Activated CD4-positive, alpha-beta T cell treated with anti-CD3 and anti-CD28 coated beads for 24 hours (primary cell): ENCODE measurements around the gene PLEKHH2.
"Not testable (repeated sequence)": the region's sequence is repeated elsewhere in the genome, so short reads cannot be mapped to it uniquely, and the experiment has no call there.

Source experiments
- DNase-seq, 2 donors: peaks; one replicate each; pipeline ENCODE4 v3.0.0-alpha.2; 2020; ENCODE audit warnings: low read depth in 2 of 2

The PLEKHH2 gene

GRCh38 chr2:43637030-43637803 lies at the start of gene PLEKHH2:
Gene PLEKHH2, plus strand, starts transcription at chr2:43637260. Its CDS starts 7,414 bp downstream, at chr2:43644674.
- DNase-seq: peak; percentile 87 to 92

- DNase-seq: no peak
These were observed 44.6 kb upstream of the PLEKHH2 start for GRCh38 chr2:43592443-43592842.

GRCh38 chr2:43593254-43593653 lies 43.8 kb upstream of the PLEKHH2 start:
- no peak for DNase-seq

- DNase-seq: no peak
These were observed 42.2 kb upstream of the PLEKHH2 start for GRCh38 chr2:43594875-43595274.

DNA sequence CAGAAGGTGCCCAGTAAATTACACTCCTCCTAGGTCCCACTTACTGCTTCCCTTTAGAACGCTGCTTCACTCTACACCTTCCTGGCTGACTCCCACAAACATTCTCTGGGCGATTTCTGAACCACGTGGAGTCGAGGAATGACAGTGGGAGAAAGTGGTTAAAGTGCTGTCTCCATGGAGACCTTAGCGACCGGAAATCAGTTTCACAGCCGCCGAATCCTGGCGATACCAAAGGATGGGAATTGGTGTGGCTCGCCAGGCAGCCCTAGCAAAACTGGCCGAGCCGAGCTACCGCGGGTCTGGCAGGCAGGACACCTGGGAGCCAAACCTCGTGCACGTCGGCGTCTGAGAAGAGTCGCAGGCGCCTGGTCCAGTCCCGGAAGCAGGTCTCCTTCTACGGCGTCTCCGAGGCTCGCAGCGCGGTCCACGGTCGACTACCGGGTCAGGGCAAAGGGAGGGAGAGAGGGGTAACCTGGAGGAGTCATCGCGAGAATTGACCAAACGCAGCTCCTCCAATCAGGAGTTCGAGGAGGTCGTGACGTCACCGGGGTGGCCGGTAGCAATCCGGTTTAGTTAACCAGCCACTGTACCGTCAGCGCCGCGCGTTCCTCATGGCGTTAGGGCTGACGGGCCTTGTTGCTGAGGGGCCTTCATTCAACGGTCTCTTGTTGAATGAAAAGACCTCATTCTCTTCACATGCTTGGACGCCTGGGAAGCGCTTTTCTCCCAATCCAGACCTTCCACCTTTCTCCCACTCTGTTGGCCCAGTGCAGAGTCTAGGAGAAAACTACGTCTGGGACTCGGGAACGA lies 41.3 kb upstream of the PLEKHH2 start, which contains the start of gene THADA:
THADA (minus strand) TSS at position 436 of the 810 bp plus-strand sequence. CDS start 3,646 bp downstream, outside the sequence.
- peak; percentile 97 to 98 for DNase-seq

DNA sequence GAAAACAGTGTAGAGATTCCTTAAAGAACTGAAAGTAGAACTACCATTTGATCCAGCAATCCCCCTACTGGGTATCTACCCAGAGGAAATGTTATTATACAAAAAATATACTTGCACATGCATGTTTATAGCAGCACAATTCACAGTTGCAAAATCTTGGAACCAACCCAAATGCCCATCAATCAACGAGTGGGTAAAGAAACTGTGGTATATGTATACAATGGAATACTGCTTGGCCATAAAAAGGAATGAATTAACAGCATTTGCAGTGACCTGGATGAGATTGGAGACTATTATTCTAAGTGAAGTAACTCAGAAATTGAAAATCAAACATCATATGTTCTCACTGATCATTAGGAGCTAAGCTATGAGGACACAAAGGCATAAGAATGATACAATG lies 36.5 kb upstream of the PLEKHH2 start:
- not testable (repeated sequence) for DNase-seq

DNA sequence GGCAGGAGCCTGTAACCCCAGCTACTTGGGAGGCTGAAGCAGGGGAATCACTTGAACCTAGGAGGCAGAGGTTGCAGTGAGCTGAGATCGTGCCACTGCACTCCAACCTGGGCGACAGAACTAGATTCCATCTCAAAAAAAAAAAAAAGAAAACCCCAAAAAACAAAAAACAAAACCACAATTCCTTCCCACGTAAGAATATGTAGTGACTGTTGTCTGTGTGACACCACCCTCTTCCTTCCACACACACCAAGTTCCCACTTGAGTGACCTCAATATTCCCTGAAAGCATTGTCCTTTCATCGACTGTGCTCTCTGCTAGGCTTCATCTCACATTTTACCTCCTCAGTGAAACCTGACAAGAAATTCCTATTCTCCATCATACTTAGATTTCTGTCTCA lies 32.4 kb upstream of the PLEKHH2 start:
- no peak for DNase-seq

DNA sequence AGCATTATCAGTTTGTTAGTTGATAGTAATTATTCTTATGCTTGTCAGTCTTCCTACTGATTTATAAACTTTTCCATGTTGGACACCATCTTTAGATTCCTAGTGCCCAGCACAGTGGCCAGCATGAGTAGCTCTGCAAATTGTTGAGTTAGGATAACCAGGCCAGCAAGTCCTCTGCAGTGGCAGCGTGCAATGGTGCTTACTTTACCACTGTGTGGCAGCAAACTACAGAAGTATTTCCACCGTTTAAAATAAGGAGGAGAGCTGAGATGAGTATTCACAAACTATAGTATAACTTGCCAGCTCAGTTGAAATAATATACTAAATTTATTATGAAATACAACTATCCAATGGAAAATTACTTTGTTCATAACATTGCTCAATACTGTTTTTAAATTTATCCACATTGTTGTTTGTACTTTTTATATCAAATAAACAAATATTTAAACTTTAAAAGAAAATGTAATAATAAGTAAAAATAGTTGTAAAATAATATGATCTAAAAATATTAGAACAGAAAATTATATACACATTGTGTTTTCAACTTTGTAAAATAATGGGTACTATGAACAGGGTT lies 31.9 kb upstream of the PLEKHH2 start:
- no peak for DNase-seq

DNA sequence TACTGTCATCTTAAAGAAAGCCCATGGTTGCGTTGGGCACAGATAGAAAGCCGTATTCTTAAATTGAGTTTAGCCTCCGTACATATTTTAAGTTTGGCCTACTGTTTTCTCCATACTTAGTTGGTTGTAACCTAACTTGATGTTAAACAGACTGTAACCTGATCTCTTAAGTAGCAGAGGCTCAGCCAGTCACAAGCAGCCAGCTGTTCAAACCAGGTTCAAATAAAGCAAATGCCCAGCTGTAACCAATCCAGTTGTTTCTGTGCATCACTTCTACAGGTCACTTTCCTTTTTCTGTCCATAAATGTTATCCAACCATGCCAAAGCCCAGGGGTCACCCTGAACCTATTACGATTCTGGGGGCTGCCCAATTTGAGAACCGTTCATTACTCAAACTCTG lies 31.2 kb upstream of the PLEKHH2 start:
- no peak for DNase-seq

DNA sequence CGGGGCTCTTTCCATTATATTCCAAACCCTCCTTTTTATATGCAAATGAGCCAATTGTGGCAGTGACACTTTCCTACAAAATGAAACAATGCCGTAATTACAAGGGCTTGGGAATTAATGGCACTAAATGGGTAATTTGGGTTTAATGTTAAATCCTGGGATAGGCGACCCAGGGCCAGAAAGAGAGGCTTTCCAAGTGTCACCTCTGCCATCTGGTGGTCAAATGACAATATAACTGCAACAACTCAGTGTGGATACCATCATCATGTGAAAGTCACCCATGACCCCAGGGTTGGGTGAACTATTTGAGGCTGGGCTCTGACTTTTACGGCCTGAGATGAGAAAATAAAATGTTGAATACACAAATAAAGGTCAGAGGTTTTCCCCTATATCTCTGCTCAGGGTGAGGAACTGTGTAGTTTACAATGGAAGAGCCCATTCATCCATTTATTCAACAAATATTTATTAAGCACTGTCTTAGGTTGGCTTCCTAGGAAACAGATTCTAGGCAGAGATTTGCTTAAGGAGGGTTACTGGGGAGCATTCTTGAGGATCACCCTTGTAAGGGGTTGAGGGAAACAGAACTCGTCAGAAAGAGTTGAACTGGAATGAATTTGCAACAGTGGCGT lies 27.7 kb upstream of the PLEKHH2 start:
- DNase-seq: peak in 1 of 2 donors; percentile 8

DNA sequence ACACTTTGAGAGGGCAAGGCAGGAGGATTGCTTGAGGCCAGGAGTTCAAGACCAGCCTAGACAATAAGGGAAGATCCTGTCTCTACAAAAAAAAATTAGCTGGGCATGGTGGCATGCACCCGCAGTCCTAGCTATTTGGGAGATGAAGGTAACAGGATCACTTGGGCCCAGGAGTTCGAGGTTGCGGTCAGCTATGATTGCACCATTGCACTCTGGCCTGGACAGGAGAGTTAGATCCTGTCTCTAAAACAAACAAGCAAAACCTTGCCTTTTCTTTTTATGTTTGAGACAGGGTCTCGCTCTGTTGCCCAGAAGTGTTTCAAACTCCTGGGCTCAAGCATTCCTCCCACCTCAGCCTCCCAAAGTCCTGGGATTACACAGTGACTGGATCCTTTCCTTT lies 26.7 kb upstream of the PLEKHH2 start:
- no peak for DNase-seq

- DNase-seq: peak; percentile 64 to 66
These were observed 24.8 kb upstream of the PLEKHH2 start for GRCh38 chr2:43611987-43612894.

DNA sequence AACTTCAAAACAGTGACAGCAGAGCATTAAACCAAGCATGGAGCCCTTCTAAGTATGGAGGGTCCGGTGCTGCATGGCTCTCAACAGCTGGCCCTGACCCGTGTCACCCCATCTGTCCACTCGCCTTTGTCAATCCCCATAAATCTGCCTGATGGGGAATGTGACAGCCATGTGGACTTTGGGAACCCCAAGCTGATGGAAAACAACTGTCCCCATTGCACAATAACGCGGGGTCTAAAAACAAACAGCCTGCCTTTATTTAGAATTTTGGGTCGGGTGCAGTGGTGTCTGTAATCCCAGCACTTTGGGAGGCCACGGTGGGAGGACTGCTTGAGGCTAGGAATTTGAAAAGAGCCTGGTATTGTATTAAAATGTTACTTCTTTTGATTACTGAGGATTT lies 24.1 kb upstream of the PLEKHH2 start:
- DNase-seq: no peak

DNA sequence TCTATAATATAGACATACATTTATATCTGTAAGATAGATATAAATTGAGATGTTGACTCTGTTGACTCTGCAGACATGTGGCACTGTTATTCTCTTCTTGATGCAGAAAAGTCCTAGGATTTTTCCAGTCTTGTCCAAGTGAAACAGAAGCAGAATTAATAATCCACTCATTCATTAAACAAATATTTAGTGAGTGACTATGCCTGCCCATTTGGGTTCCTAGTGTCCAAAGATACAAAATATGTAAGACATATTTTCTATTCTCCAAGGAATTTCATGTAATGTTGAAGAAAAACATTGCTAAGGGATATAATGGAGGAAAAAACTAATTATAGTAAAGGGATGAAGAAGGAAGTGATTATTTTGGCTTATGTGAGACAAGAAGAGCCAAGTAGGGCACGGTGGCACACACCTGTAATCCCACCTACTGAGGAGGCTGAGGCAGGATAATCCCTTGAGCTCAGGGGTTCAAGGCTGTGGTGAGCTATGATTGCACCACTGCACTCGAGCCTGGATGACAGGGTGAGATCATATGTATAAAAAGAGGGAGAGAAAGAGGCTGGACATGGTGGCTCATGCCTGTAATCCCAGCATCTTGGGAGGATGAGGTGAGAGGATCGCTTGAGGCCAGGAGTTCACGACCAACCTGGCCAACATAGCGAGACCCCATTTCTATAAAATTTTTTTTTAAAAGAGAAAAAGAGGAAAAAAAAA lies 19.9 kb upstream of the PLEKHH2 start:
- no peak for DNase-seq

- no peak for DNase-seq
These were observed 17.5 kb upstream of the PLEKHH2 start for GRCh38 chr2:43619511-43619910.

DNA sequence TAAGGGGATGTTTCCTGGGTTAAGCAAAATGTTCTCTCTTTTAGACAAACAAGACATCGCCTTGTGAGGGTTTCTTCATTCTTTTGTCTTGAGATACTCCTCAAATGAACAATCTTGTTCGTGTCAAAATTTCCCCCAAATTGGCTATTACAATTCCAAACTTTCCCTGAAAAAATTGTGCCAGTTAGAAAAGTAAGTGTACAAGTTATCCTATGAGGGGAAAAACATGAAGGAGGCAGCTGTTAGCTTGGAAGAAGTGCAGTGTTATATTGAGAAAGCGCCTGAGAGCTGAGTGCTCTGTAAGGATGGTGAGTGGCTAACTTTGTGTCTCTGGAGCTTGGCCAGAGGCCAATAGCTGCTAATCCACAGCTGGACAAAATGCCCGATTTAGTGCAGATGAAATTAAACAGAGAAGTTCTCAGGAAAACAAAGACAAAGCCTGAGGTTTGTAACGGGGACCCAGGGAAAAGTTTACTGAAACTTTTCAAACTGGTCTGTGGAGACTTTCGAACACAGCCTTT lies 14.1 kb upstream of the PLEKHH2 start:
- DNase-seq: no peak

GRCh38 chr2:43631618-43632317 lies 5.3 kb upstream of the PLEKHH2 start:
- no peak for DNase-seq

DNA sequence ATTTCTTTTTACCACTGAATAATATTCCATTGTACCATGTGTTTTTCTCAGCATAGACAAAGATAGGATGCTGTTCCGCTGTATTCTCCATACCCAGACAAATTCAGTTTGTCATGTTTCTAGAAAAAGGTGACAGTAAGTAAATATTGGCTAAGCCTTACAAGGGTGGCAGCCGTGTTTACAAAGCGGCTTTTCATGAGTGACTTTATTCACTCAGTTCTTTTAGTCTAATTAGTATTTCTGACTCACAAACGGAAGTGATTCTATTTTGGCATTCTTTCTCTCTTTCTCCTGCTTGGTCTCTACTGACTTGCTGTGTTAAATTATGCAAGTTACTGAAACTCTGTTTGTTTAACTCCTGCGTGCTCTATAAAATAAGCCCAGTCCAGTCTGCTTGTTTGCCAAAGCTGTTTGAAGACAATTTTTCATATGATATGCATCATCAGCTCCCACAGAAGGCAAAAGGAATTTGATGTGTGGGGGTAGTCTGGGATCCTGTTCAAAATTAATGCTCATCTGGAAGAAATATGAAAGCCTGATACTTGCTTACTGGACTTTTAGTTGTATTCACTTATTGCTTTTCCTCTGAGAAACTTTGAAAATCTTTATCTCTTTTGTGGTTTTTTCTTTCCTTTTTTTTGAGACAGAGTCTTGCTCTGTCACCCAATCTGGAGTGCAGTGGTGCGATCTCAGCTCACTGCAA lies 2.3 kb upstream of the PLEKHH2 start:
- DNase-seq: no peak

DNA sequence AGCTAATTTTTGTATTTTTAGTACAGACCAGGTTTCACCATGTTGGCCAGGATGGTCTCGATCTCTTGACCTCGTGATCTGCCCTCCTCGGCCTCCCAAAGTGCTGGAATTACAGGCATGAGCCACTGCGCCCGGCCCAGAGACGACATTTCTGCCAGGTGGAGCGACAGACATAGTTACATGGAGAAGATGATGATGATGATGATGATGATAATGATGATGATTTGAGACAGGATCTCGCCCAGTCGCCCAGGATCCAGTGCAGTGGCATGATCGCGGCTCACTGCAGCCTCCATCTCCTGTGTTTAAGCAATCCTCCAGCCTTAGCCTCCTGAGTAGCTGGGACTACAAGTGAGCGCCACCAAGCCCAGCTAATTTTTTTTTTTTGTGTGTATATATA lies 907 bp upstream of the PLEKHH2 start:
- DNase-seq: not testable (repeated sequence)
